GM19238 (cell line): ENCODE measurements around the gene MANBA.
"Not testable (repeated sequence)": the region's sequence is repeated elsewhere in the genome, so short reads cannot be mapped to it uniquely, and the experiment has no call there.

ENCODE experiments used
- DNase-seq: peaks from one replicate; pipeline ENCODE4 v3.0.0; 2011; ENCODE audit warnings: low spot score; ENCODE audit not compliant: insufficient read length

Gene MANBA

GRCh38 chr4:102624505-102624904, 136.3 kb downstream of the MANBA start:
- DNase-seq = no peak

GRCh38 chr4:102623622-102624021, 137.1 kb downstream of the MANBA start:
- DNase-seq = no peak

GRCh38 chr4:102620697-102621497, 139.9 kb downstream of the MANBA start:
- no peak for DNase-seq

- DNase-seq = not testable (repeated sequence)
Observed at GRCh38 chr4:102619776-102620631, 140.8 kb downstream of the MANBA start.

- DNase-seq = not testable (repeated sequence)
Observed at GRCh38 chr4:102619021-102619420, 141.7 kb downstream of the MANBA start.

- DNase-seq = no peak
Observed at GRCh38 chr4:102616636-102617035, 144.1 kb downstream of the MANBA start.

GRCh38 chr4:102614801-102615200, 146.0 kb downstream of the MANBA start:
- no peak for DNase-seq

GRCh38 chr4:102612824-102613366, 147.9 kb downstream of the MANBA start:
- no peak for DNase-seq

GRCh38 chr4:102612210-102612609, 148.6 kb downstream of the MANBA start:
- no peak for DNase-seq

GRCh38 chr4:102610476-102610875, 150.3 kb downstream of the MANBA start:
- no peak for DNase-seq

- DNase-seq = no peak
Observed at GRCh38 chr4:102610007-102610406, 150.8 kb downstream of the MANBA start.

- no peak for DNase-seq
Observed at GRCh38 chr4:102608190-102608589, 152.6 kb downstream of the MANBA start.

- DNase-seq = no peak
Observed at GRCh38 chr4:102606846-102607450, 153.8 kb downstream of the MANBA start.

- no peak for DNase-seq
Observed at GRCh38 chr4:102606261-102606660, 154.5 kb downstream of the MANBA start.

- no peak for DNase-seq
Observed at GRCh38 chr4:102604222-102604940, 156.4 kb downstream of the MANBA start.

- no peak for DNase-seq
Observed at GRCh38 chr4:102601586-102602227, 159.1 kb downstream of the MANBA start.

- DNase-seq = no peak
Observed at GRCh38 chr4:102600689-102601088, 160.1 kb downstream of the MANBA start.

GRCh38 chr4:102599886-102600285, 160.9 kb downstream of the MANBA start:
- DNase-seq = no peak

- DNase-seq = no peak
Observed at GRCh38 chr4:102599455-102599854, 161.3 kb downstream of the MANBA start.

- no peak for DNase-seq
Observed at GRCh38 chr4:102598762-102599374, 161.9 kb downstream of the MANBA start.
